GM19043 (cell line): Measurements from ENCODE around the gene CLRN3.

Experiments
- ATAC-seq: cut with Tn5 transposase; IDR thresholded peaks from one replicate; pipeline ENCODE4 v1.9.1; 2021; ENCODE audit warnings: low read depth; ENCODE audit not compliant: unreplicated experiment

Gene CLRN3

GRCh38 chr10:127877116-127877515 lies 15.6 kb downstream of the CLRN3 start:
- ATAC-seq: no peak

DNA sequence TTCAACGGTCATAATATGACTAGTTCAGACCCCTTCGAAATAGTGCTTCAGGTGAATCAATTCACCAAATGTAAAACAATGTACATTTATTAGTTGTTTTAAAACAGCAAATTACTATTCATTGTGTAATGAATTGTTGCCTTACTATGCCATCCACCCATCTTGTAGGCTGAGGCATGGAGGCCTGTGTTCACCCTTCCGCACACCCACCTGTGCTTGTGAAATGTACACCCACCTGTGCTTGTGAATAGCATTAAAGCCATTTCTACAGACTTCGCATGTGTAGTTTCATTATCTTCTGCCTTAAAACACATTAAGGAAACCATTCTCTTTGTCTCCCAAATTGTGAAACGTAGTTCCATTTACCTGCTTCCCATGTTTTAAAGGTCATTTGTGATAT lies 16.8 kb downstream of the CLRN3 start:
- ATAC-seq: no peak

GRCh38 chr10:127875449-127875765 lies 17.3 kb downstream of the CLRN3 start:
- no peak for ATAC-seq

- ATAC-seq: no peak
Observed at GRCh38 chr10:127874671-127875448, 17.9 kb downstream of the CLRN3 start.

- no peak for ATAC-seq
Observed at GRCh38 chr10:127873901-127874470, 18.8 kb downstream of the CLRN3 start.

GRCh38 chr10:127872871-127873600 lies 19.7 kb downstream of the CLRN3 start:
- ATAC-seq: no peak

- ATAC-seq: no peak
Observed at GRCh38 chr10:127872011-127872761, 20.6 kb downstream of the CLRN3 start.

DNA sequence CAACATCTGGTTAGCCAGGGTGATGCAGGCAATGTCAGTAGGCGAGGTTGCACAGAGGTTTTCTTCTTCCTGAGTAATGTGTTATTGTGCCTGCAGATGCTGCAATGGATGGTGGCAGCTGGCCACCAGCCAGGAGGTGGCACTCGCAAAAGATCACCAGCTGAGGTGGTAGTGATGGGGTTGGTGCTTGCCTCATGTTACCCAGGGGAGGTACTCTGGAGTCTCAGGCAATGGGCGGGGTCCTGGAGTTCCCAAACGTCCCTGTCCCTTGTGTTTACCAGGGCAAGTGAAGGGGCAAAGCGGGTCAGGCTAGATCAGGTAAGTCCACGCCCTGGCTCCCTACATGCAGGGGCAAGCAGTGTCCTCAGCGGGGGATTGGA lies 21.1 kb downstream of the CLRN3 start:
- ATAC-seq: no peak

DNA sequence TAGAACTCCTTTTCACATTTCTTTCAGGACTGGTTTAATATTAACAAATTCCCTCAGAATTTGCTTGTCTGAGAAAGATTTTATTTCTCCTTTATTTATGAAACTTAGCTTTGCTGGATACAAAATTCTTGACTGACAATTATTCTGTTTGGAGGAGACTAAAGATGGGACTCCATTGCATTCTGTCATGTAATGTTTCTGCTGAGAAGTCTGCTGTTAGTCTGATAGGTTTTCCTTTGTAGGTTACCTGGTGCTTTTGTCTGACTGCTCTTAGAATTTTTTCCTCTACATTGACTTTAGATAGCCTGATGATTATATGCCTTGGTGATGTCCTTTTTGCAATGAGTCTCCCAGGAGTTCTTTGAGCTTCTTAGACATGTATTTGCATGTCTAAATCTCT lies 23.4 kb downstream of the CLRN3 start:
- ATAC-seq: no peak

- ATAC-seq: no peak
Observed at GRCh38 chr10:127867805-127868204, 24.9 kb downstream of the CLRN3 start.

DNA sequence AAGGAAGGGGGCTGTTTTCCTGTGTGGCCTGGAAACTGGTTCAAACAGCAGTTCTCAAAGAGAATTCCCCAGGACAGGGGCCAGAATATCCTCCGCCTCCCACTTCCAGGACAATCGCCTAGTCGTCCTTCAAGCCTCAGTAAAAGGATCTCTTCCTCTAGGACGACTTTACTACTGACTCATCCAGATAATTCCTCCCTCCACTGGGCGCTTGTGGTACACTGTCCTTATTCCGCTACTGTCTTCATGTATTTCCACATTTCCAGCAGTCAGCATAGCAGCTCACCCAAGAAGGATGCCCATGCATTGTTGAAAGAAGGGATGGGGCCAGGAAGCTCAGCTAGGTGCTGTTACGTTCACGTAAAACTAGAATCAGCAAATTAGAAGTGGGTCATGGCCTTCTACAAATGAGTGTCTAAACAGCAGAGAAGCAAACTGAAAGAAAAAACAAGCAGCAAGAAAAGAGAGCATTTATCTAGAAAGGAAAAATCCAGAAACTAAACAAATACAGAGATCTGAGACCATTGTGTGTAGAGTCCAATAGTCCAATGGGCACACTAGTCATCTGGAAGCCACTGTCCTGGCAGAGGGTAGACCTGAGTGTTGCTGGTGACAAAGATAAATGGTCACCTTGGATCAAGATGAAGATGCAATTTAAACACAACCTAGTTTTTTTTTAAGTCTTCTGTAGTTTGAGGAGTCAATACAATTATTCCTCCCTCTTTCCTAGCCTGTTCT lies 26.3 kb downstream of the CLRN3 start:
- ATAC-seq: no peak

- no peak for ATAC-seq
Observed at GRCh38 chr10:127863231-127863825, 29.4 kb downstream of the CLRN3 start.

DNA sequence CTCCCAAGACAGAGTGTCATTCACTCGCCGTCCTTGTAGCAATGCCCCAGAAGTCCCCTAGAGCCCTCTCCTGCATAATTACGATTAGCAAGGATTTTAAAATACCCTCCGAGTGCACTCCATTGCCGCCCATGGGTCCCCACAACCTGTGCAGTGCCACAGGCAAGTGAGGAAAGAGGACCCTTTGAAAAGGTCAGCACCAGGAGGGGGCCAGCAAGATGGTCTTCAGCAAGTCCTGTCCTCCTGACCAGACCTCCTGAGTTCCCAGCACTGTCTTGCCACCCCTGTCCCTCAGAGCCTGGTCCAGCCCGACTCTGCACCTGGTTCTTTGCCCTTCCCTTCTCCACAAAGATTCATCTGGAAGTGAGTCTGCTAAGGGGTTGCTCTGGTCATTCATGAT lies 32.1 kb downstream of the CLRN3 start:
- ATAC-seq: no peak

GRCh38 chr10:127855976-127856375 lies 36.8 kb downstream of the CLRN3 start:
- no peak for ATAC-seq

DNA sequence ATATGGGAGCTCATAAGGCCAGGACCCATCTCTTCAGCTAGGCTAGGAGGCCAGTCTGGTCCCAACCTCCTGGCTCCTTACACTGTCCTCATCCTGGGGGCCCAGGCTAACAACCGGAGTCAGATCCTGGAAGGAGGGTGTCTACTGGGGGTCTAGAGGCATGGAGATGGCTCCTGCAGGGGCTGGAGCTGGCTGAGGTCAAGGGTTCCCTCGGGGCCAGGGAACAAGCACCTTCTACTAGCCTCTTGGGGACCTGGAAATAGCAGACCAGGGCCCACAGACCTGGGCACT lies 37.2 kb downstream of the CLRN3 start:
- ATAC-seq: no peak

DNA sequence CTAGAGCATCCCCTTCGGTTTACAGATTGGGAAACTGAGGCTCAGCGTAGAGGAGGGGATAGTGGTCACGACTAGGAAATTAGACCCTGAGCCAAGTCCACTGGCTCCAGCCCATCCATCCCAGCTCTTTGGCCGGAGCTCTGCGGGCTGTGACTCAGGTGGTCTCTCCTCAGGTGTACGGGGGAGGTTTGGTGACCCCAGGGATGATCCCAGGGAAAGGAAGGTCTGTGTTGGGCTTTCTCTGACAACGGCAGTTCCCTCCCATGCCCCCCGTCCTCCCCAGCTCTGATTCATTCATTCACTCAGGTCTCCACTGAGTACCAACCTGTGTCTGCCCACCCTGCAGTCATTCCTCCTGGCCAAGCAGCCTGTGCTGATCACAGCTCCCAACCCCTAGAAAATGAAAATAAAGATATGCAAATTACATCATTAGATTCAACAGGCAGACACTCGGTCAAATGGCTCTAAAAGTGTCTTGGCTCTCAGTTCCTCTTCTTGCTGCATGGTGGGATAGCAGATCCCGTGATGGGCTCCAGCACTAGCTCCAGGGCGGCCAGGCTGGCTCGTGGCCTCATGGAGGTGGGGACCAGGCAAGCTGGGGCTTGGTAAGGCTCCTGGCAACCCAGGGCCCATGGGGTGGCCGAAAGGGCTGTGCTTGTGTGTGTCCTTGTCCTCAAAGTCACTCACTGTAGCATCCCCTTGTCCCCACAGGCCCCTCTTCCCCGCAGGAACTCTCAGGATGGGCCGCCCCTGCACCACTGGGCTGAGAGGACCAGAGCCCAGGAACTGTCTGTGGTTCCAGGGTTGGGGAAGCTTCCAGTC lies 37.8 kb downstream of the CLRN3 start:
- ATAC-seq: peak; percentile 43

GRCh38 chr10:127853868-127854768 lies 38.6 kb downstream of the CLRN3 start:
- peak; percentile 76 for ATAC-seq

- no peak for ATAC-seq
Observed at GRCh38 chr10:127852456-127852855, 40.3 kb downstream of the CLRN3 start.
